T-helper 2 cell treated with Interferon-gamma antibody and Interleukin-4, amounts not matched to agents 5 μg/mL and 100 μg/mL, for 36 hours (primary cell): ENCODE results near the gene CFAP54.
"Not testable (repeated sequence)": the region's sequence is repeated elsewhere in the genome, so short reads cannot be mapped to it uniquely, and the experiment has no call there.

Experiments
- DNase-seq: peaks from one replicate; pipeline ENCODE4 v3.0.0; 2021; ENCODE audit warnings: low spot score
- H3K27ac Mint-ChIP-seq: one replicate; pipeline ENCODE4 v1.8.0; 2021; ENCODE audit warnings: mild to moderate bottlenecking, mixed read lengths
- H3K27me3 Mint-ChIP-seq: one replicate; pipeline ENCODE4 v1.8.0; 2021; ENCODE audit warnings: low read depth, mixed read lengths
- H3K36me3 Mint-ChIP-seq: one replicate; pipeline ENCODE4 v1.8.0; 2021; ENCODE audit warnings: low read depth, mixed read lengths
- H3K4me1 Mint-ChIP-seq: one replicate; pipeline ENCODE4 v1.8.0; 2021; ENCODE audit warnings: low read depth, mixed read lengths
- H3K4me3 Mint-ChIP-seq: one replicate; pipeline ENCODE4 v1.8.0; 2022; ENCODE audit warnings: mild to moderate bottlenecking, moderate library complexity, mixed read lengths
- H3K9me3 Mint-ChIP-seq: one replicate; pipeline ENCODE4 v1.8.0; 2021; ENCODE audit warnings: mixed read lengths

Gene CFAP54

GRCh38 chr12:96494154-96494553, 4.8 kb downstream of the CFAP54 start:
- not testable (repeated sequence) for H3K9me3 Mint-ChIP-seq, H3K27ac Mint-ChIP-seq, H3K4me3 Mint-ChIP-seq, DNase-seq, H3K36me3 Mint-ChIP-seq
- peaks cover 22% of the 10 kb centered on the region for H3K27me3 Mint-ChIP-seq
- H3K4me1 Mint-ChIP-seq: peaks cover 38% of the 10 kb centered on the region

- no peak overlapping the region for H3K27ac Mint-ChIP-seq
- H3K27me3 Mint-ChIP-seq: peaks cover 12% of the 10 kb centered on the region
- peaks cover 32% of the 10 kb centered on the region for H3K4me1 Mint-ChIP-seq
- H3K9me3 Mint-ChIP-seq: peaks cover 10% of the 10 kb centered on the region
- peaks cover 11% of the 10 kb centered on the region for H3K36me3 Mint-ChIP-seq
- no peak overlapping the region for H3K4me3 Mint-ChIP-seq
- no peak for DNase-seq
These were observed 5.8 kb downstream of the CFAP54 start for GRCh38 chr12:96495155-96495554.

- Mint-ChIP-seq H3K27me3 (peaks cover 7% of the 10 kb centered on the region), H3K36me3 (peaks cover 12% of the 10 kb centered on the region), H3K27ac (peak overlapping the region; percentile 45), H3K9me3 (peaks cover 12% of the 10 kb centered on the region), H3K4me1 (peaks cover 38% of the 10 kb centered on the region), H3K4me3 (peak overlapping the region; percentile 34)
- DNase-seq: no peak
These were observed 6.6 kb downstream of the CFAP54 start for GRCh38 chr12:96495841-96496545.

GRCh38 chr12:96496944-96497343, 7.6 kb downstream of the CFAP54 start:
- H3K36me3 Mint-ChIP-seq: peaks cover 14% of the 10 kb centered on the region
- no peak for DNase-seq
- no peak overlapping the region for H3K27ac Mint-ChIP-seq
- H3K27me3 Mint-ChIP-seq: peaks cover 2% of the 10 kb centered on the region
- H3K4me3 Mint-ChIP-seq: no peak overlapping the region
- H3K9me3 Mint-ChIP-seq: peaks cover 12% of the 10 kb centered on the region
- peaks cover 45% of the 10 kb centered on the region for H3K4me1 Mint-ChIP-seq

GRCh38 chr12:96497855-96498254, 8.5 kb downstream of the CFAP54 start:
- H3K27ac Mint-ChIP-seq: peak overlapping the region; percentile 17
- H3K4me1 Mint-ChIP-seq: peaks cover 54% of the 10 kb centered on the region
- peaks cover 12% of the 10 kb centered on the region for H3K9me3 Mint-ChIP-seq
- H3K27me3 Mint-ChIP-seq: peaks cover 2% of the 10 kb centered on the region
- H3K4me3 Mint-ChIP-seq: no peak overlapping the region
- no peak for DNase-seq
- peaks cover 14% of the 10 kb centered on the region for H3K36me3 Mint-ChIP-seq

- Mint-ChIP-seq H3K27me3 (no peaks in the 10 kb centered on the region), H3K4me1 (peaks cover 55% of the 10 kb centered on the region), H3K27ac (peak overlapping the region; percentile 92), H3K36me3 (peaks cover 14% of the 10 kb centered on the region), H3K9me3 (peaks cover 12% of the 10 kb centered on the region), H3K4me3 (peak overlapping the region; percentile 56)
- DNase-seq: no peak
These were observed 11.3 kb downstream of the CFAP54 start for GRCh38 chr12:96500693-96501092.

- H3K27ac Mint-ChIP-seq: peak overlapping the region; percentile 92
- peak; percentile 41 for DNase-seq
- H3K9me3 Mint-ChIP-seq: peaks cover 12% of the 10 kb centered on the region
- H3K4me1 Mint-ChIP-seq: peaks cover 53% of the 10 kb centered on the region
- H3K36me3 Mint-ChIP-seq: peaks cover 14% of the 10 kb centered on the region
- peak overlapping the region; percentile 56 for H3K4me3 Mint-ChIP-seq
- no peaks in the 10 kb centered on the region for H3K27me3 Mint-ChIP-seq
These were observed 11.9 kb downstream of the CFAP54 start for GRCh38 chr12:96501133-96501761.

GRCh38 chr12:96501908-96502307, 12.5 kb downstream of the CFAP54 start:
- DNase-seq: no peak
- peaks cover 14% of the 10 kb centered on the region for H3K36me3 Mint-ChIP-seq
- H3K27me3 Mint-ChIP-seq: no peaks in the 10 kb centered on the region
- peaks cover 12% of the 10 kb centered on the region for H3K9me3 Mint-ChIP-seq
- H3K27ac Mint-ChIP-seq: peak overlapping the region; percentile 92
- H3K4me3 Mint-ChIP-seq: peak overlapping the region; percentile 56
- H3K4me1 Mint-ChIP-seq: peaks cover 46% of the 10 kb centered on the region

- Mint-ChIP-seq H3K27ac (peak overlapping the region; percentile 83), H3K4me3 (peak overlapping the region; percentile 54), H3K36me3 (peaks cover 11% of the 10 kb centered on the region), H3K27me3 (no peaks in the 10 kb centered on the region), H3K9me3 (peaks cover 12% of the 10 kb centered on the region), H3K4me1 (peaks cover 40% of the 10 kb centered on the region)
- peak; percentile 20 for DNase-seq
These were observed 13.1 kb downstream of the CFAP54 start for GRCh38 chr12:96502477-96502876.

GRCh38 chr12:96502949-96503532, 13.7 kb downstream of the CFAP54 start:
- H3K9me3 Mint-ChIP-seq: peaks cover 8% of the 10 kb centered on the region
- peaks cover 38% of the 10 kb centered on the region for H3K4me1 Mint-ChIP-seq
- DNase-seq: no peak
- H3K27me3 Mint-ChIP-seq: no peaks in the 10 kb centered on the region
- peak overlapping the region; percentile 83 for H3K27ac Mint-ChIP-seq
- H3K36me3 Mint-ChIP-seq: peaks cover 8% of the 10 kb centered on the region
- H3K4me3 Mint-ChIP-seq: peak overlapping the region; percentile 54

GRCh38 chr12:96503976-96504375, 14.6 kb downstream of the CFAP54 start:
- Mint-ChIP-seq H3K4me1 (peaks cover 39% of the 10 kb centered on the region), H3K36me3 (peaks cover 7% of the 10 kb centered on the region), H3K27ac (no peak overlapping the region), H3K27me3 (no peaks in the 10 kb centered on the region), H3K9me3 (peaks cover 5% of the 10 kb centered on the region), H3K4me3 (no peak overlapping the region)
- no peak for DNase-seq

GRCh38 chr12:96506776-96507175, 17.4 kb downstream of the CFAP54 start:
- Mint-ChIP-seq H3K4me3 (no peak overlapping the region), H3K9me3 (no peaks in the 10 kb centered on the region), H3K36me3 (peaks cover 2% of the 10 kb centered on the region), H3K27ac (no peak overlapping the region), H3K27me3 (no peaks in the 10 kb centered on the region), H3K4me1 (peaks cover 22% of the 10 kb centered on the region)
- DNase-seq: no peak

GRCh38 chr12:96510306-96510764, 21.0 kb downstream of the CFAP54 start:
- DNase-seq: no peak
- Mint-ChIP-seq H3K27me3 (no peaks in the 10 kb centered on the region), H3K9me3 (no peaks in the 10 kb centered on the region), H3K4me1 (peaks cover 5% of the 10 kb centered on the region), H3K27ac (no peak overlapping the region), H3K4me3 (no peak overlapping the region), H3K36me3 (no peaks in the 10 kb centered on the region)

GRCh38 chr12:96513166-96513565, 23.8 kb downstream of the CFAP54 start:
- H3K36me3 Mint-ChIP-seq: no peaks in the 10 kb centered on the region
- DNase-seq: no peak
- no peak overlapping the region for H3K27ac Mint-ChIP-seq
- peaks cover 19% of the 10 kb centered on the region for H3K4me1 Mint-ChIP-seq
- no peak overlapping the region for H3K4me3 Mint-ChIP-seq
- no peaks in the 10 kb centered on the region for H3K9me3 Mint-ChIP-seq
- no peaks in the 10 kb centered on the region for H3K27me3 Mint-ChIP-seq
